Vagina (tissue), 2 donors: ENCODE results near the gene CAPN2.

ENCODE experiments used
- POLR2A ChIP-seq, 2 donors: fragments of 450-650 bp; IDR thresholded peaks; one replicate each; pipeline ENCODE4 v1.6.1; 2017; ENCODE audit warnings: antibody characterized with exemption in 2 of 2, mild to moderate bottlenecking in 2 of 2, moderate library complexity in 2 of 2
- POLR2AphosphoS5 ChIP-seq, 2 donors: sonication (generic); formaldehyde crosslinking; IDR thresholded peaks; one replicate each; pipeline ENCODE4 v1.9.0; 2017; ENCODE audit warnings: antibody characterized with exemption in 2 of 2, mild to moderate bottlenecking in 2 of 2, low read depth in 1 of 2; ENCODE audit not compliant: insufficient read depth in 1 of 2
- TF ChIP-seq, protein P1 (sequence below), 3 experiments: fragments of 450-650 bp in 2 of 3; fragments of 200-600 bp in 1 of 3; sonication (generic) in 1 of 3; IDR thresholded peaks; one replicate each; pipeline ENCODE4 v1.5.1; 2017 to 2019; ENCODE audit warnings: antibody characterized with exemption in 3 of 3, mild to moderate bottlenecking in 2 of 3, moderate library complexity in 2 of 3

GRCh38 chr1:223784541-223784940 is 72.2 kb downstream of the CAPN2 start:
- TF ChIP-seq, protein P1, sequence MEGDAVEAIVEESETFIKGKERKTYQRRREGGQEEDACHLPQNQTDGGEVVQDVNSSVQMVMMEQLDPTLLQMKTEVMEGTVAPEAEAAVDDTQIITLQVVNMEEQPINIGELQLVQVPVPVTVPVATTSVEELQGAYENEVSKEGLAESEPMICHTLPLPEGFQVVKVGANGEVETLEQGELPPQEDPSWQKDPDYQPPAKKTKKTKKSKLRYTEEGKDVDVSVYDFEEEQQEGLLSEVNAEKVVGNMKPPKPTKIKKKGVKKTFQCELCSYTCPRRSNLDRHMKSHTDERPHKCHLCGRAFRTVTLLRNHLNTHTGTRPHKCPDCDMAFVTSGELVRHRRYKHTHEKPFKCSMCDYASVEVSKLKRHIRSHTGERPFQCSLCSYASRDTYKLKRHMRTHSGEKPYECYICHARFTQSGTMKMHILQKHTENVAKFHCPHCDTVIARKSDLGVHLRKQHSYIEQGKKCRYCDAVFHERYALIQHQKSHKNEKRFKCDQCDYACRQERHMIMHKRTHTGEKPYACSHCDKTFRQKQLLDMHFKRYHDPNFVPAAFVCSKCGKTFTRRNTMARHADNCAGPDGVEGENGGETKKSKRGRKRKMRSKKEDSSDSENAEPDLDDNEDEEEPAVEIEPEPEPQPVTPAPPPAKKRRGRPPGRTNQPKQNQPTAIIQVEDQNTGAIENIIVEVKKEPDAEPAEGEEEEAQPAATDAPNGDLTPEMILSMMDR (IDR thresholded peaks at IDR 0.05) = no peak
- TF ChIP-seq POLR2A (IDR thresholded peaks at IDR 0.05) = no peak
- no peak for TF ChIP-seq POLR2AphosphoS5 (IDR thresholded peaks at IDR 0.05; ENCODE audit: insufficient read depth in 1 of 2, low read depth in 1 of 2)
